HG02588 (cell line): ENCODE measurements around the gene ZNF830.
"Not testable (repeated sequence)": the region's sequence is repeated elsewhere in the genome, so short reads cannot be mapped to it uniquely, and the experiment has no call there.

Experiments used
- ATAC-seq: cut with Tn5 transposase; IDR thresholded peaks from one replicate; pipeline ENCODE4 v1.9.1; 2021; ENCODE audit warnings: mild to moderate bottlenecking, moderate library complexity; ENCODE audit not compliant: unreplicated experiment

The ZNF830 gene, protein sequence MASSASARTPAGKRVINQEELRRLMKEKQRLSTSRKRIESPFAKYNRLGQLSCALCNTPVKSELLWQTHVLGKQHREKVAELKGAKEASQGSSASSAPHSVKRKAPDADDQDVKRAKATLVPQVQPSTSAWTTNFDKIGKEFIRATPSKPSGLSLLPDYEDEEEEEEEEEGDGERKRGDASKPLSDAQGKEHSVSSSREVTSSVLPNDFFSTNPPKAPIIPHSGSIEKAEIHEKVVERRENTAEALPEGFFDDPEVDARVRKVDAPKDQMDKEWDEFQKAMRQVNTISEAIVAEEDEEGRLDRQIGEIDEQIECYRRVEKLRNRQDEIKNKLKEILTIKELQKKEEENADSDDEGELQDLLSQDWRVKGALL

DNA sequence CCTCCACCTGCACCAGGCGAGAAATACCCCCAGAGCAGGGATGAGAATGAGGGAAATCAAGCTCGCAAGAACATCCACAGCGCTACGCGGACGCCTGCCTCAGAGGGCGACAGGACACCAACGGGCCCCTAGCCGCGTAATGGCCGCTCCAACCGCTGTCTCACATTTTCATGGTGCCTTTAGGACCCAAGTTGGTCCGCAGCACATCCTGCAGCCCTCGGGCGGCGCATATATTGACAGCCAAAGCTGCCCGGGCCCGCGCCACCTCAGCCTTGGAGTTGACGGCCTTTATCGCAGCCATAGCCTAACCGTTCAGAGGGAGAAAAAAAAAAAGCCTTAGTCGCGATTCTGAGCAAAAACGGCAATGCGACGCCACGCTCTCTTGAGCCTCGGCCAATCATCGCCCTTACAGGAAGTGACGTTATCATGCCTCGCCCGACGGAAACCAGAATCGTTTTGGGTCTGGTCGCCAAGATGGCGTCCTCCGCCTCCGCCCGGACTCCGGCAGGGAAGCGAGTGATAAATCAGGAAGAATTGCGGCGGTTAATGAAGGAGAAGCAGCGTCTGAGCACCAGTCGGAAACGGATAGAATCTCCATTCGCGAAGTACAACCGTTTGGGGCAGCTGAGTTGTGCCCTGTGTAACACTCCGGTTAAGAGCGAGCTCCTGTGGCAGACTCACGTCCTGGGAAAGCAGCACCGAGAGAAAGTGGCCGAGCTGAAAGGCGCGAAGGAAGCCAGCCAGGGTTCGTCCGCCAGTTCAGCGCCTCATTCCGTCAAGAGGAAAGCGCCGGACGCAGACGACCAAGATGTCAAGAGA, at the start of gene ZNF830, which contains the start of gene CCT6B:
ZNF830 (plus strand) TSS at position 448 of the 819 bp plus-strand sequence; CDS start at position 475, 27 bp downstream.
CCT6B (minus strand) TSS at position 368 of the 819 bp plus-strand sequence; CDS start at position 301, 67 bp downstream.
- ATAC-seq: peak; percentile 88

DNA sequence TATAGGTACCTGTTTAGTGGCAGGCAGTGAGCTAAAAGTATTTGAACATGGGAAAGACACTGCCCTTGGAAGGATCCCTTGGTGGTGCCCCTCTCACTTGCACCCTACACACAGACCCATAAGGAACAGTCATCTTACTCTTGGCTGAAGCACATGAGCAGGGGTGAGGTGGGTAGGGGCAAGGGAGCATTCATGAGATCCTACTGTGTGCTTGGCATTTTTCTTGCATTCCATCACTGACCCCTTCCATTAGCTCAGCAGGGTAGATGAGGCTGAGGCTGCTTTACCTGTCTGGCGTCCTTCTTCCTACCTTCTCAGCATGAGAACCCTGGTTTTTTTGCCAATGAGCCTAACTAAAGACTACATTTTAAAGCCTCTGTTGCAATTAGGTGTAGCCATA, 48.3 kb upstream of the ZNF830 start:
- ATAC-seq: no peak

DNA sequence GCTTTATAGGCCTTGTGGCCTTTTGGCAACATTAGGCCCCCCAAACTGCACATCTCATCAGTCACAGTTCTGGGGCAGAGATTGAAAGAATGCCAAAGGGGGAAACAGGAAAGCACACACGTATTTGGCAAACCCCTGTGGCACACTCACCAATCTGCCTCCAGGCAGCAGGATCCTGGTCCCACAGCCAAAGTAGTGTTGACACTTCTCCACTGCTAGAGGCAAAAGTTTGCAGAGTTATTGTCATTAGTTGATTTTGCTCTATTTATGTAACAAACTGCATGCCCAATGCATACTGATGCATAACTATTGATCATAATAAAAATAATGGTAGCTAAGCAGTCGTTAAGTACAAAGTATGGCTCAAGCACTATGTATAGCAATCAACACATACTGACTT, 45.2 kb upstream of the ZNF830 start:
- no peak for ATAC-seq

DNA sequence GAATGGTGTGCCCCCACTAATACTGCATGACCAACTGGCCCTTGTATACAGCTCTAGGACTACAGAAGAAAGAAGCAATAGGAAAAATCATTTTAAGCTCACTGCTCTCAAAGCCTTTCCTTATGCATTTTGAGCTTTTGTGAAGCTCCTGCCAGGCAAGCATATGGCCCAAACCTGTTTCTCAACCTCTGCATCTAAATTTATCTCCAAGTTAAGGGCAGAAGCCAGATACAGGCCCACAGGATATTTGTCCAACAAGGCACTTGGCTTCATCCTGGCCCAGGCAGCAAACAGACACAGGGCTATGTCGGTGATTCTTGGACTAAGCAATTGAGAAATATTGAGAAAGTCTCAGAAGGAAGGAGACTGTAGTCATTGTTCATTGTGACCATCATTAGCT, 44.0 kb upstream of the ZNF830 start:
- no peak for ATAC-seq

DNA sequence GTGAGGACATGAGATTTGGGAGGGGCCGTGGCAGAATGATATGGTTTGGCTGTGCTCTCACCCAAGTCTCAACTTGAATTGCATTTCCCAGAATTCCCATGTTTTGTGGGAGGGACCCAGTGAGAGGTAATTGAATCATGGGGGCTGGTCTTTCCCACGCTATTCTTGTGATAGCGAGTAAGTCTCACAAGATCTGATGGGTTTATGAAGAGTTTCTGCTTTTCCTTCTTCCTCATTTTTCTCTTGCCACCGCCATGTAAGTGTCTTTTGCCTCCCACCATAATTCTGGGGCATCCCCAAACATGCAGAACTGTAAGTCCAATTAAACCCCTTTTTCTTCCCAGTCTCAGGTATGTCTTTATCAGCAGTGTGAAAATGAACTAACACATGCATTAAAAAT, 40.7 kb upstream of the ZNF830 start:
- ATAC-seq: no peak

DNA sequence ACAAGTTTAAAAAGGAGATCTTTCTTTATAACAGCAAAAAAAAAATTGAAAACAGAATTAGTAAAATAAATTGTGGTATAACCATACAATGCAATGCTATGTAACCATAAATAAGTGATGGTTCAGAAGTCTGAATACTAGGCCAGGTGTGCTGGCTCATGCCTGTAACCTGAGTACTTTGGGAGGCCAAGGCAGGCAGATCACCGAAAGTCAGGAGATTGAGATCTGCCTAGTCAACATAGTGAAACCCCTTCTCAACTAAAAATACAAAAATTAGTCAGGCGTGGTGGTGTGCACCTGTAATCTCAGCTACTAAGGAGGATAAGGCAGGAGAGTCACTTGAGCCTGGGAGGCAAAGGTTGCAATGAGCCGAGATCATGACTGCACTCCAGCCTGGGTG, 34.7 kb upstream of the ZNF830 start:
- no peak for ATAC-seq

DNA sequence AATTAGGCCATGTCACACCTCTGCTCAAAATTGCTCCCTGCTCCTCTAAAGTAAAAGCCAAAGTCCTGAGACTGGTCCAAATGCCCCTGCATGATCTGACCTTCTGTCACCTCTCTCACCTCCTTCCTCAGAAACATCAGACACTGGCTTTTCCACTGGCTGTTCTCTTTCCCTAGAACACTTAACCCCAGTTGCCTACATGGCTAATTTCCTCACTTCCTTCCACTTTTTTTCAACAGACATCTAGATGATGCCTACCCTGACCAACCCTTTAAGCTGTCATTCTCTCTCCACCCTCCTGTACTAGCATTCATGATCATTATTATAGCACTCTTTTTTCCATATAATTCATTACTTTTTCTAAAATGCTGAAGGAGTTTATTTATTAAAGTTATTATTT, 31.1 kb upstream of the ZNF830 start:
- ATAC-seq: no peak

DNA sequence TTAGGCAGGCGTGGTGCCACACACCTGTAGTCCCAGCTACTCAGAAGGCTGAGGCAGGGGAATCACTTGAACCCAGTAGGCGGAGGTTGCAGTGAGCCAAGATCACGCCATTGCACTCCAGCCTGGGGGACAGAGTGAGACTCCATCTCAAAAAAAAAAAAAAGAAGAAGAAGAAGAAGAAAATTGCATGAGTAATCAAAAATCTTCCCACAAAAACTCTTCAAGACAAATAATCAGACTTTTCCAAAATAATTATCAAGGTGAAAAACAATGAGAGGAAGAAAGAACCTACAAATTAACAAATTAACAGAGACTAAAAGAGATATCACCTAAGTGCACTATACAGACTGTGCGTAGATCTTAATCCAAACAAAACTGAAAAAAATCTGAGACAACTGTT, 10.6 kb upstream of the ZNF830 start:
- ATAC-seq: not testable (repeated sequence)

DNA sequence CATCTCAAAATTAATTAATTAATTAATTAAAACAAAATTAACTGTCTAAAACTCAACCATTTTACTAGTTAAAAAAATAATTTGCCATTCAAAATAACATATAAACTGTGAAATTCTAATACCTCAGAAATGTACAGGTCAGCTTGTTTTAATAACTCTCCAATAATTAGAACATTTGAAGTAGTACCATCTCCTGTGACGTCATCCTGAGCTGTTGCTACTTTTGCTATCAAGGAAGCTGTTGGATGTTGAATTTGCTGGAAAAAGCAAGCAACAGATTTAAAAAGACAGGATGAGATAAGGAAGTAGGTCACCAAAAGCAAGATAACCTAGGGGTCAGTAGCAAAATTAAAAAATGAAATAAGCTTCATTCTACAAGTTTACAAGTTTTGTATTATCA, 2.9 kb upstream of the ZNF830 start:
- no peak for ATAC-seq

DNA sequence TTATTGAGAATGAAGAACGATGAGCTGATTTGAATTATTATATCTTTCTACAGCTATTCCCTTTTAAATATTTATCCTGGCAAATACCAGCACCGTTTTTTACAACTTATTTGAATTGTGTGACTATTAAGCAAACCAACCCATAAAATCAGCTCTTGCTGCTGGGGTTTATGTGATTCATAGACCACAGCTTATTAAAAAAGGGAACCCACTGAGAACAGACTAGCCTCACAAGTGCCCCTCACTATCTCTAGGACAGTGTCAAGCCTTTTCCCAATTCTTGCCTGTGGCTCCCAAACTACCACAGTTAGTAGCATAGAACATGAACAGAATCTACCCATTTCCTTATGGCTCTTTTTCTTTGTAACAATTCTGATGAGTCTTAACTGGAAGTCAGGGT, 12.8 kb downstream of the ZNF830 start:
- ATAC-seq: no peak

DNA sequence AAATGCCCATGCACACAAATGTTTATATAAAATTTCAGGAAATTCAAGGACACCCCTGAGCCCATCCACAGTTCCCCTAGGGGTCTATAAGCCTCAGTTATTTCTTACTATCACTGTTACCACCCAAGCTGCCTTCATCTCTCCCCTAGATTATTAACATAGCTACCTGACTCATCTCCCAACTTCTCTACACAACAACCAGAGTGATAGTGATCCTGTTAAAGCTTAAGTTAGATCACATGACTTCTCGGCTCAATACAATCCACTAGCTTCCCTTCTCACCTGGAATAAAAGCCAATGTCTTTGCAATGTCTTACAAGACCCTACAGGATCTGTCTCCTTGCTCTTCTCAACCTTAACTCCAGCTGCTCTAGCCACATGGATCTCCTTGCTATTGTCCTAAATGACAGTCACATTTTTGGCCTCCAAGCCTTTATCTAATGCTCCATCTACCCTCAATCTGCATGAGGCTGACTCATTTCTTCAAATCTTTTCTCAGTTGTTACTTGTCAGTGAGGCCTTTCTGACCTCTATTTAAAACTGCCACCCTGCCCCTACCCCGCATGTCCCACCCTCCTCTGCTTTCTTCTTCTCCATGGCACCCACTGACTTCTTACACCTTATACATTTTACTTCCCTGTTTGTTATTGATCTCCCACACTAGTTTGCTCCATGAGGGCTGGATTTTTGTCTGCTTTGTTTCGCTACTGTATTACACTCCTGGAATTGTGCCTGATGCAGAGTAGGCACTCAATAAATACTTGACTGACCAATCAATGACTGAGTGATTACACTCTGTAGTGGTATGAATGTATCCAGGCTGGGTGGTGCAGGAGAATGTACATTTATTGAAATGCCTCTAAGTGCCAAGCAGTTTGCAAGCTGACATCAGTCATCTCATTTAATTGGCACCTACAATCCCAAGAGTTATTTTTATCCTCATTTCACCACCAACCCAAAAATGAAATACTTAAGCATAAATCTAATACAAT, 13.8 kb downstream of the ZNF830 start:
- no peak for ATAC-seq

DNA sequence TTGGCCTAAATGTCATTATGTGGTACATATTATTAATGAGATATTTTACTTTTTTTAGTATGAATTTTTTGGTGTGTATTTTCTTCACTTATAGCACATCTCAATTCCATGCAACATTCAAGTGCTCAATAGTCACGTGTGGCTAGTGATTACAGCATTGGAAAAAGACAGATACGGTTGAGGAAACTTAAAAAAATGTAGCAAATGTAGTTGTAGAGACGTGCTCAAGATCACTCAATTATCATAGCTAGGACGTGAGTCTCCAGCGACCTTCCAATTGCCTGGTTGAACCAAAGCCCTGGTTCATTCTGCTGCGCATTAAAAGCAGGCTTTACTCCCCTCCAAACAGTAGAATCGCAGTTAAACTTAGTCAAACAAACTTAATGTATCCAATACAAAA, 17.8 kb downstream of the ZNF830 start:
- no peak for ATAC-seq

DNA sequence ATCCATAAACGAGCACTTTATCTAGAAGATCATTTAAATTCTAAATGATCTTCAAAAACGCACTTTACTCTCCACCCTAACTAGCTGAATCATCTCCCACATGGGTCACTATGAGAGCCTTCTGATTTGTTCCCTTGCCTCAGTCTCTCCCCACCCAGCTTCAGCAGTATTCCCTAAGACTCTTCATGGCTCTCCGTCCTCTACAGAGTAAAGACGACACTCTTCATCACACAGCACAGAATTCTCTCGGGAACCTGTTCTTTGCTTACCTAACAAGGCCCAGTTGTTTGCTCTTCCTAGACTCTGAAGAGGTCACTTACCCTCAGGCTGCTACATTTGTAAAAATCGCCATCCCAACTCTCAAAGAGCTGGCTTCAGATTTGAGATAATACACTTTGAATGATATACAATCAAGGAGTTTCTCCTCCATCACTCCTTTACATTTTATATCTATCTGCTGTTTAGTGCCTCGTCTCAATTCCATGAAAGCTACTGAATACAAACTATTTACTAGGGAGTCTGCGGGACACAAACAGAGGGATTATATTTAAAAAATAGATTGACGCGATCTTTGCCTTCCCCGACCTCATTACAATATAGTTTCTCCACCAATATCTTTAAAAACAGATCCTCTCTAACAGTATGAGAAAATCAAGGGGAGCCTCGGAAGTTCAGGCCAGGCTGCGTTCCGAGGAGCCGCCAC, 18.5 kb downstream of the ZNF830 start:
- ATAC-seq: no peak

DNA sequence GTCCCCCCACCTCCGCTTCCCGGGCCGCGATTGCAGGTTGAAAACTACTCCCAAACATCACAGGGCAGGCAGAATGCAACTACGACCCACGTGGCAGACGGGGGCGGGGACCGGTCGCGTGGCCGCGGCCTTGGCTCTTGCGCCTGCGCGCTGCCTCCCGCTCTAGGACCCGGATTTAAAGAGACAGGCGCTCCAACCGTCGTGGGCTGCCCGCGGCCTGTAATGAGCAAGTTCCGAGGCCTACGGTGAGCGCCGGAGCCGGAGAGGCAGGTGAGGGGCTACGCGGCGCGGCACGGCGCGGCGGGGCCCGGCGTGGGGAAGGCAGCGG, 19.0 kb downstream of the ZNF830 start, which contains the start of gene LIG3:
LIG3 (plus strand) TSS at position 160 of the 328 bp plus-strand sequence. CDS start 2,494 bp downstream, outside the sequence.
- peak; percentile 88 for ATAC-seq

DNA sequence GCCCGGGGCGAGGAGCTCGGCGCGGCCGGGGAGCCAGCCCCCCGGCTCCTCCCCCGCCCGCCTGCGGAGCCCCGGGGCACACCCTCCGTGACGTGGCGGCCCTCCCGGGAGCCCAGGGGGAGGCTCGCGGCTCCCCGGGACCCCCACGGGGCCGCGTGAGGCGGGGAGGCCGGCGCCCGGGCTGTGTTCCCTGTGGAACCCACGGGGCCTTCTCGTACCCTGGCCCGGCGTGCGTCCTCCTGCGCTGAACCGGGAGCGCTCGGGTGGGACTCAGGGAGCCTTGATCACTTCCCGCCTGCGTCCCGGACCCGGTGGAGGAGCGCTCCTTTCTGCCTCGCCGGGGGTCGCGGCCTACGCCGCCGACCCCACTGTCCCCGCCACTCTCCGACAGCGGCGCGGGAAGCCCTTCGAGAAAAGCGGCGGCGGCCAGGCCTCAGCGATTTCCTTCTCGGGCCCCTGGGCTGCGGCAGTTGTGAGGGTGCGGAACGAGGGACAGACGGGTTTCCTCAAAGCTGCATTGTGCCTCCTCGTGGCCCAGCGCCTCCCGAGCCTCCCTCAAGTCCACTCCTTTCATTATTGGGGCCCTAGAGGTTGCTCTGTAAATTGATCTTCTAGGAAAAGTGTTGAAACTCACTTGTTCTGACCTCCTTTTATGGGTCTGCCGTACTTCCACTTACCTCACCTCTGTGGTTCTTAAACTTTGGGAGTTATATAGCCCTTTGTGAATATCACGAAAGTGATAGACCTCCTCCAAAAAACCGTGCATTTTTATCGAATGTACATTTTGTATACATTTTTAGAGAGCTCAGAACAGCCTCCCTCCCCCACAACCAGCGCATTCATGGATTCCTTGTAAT, 19.6 kb downstream of the ZNF830 start:
- peak; percentile 77 for ATAC-seq

DNA sequence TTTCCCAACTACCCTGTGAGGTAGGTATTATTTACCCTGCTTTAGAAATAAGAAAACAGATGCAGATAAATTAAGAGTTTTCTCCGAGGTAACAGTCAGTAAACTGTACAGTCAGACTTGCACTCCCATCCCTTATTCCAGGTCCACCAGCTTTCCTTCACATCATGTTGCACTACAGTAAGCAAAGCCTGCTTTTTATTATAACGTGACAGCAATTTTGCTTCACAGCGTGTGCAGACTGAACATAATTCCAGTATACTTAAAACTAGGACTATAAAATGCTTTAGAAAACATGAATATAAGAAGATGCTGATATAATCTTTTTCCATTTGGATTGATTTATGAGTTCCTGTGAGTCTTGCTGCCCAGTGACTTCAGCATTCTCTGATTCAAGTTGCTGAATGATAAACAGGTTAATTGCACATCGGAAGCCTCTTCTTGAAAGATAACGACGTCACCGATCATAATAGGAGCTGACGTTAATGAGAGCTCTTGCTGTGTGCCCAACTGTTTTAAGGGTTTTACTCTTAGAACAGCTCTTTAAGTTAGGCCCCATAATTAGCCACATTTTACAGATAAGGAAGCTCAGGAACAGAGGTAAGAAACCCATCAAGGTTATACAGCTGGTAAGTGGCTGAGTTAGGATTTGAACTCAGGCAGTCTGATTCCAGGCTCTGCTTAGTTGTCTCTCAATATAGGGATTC, 20.4 kb downstream of the ZNF830 start:
- no peak for ATAC-seq

DNA sequence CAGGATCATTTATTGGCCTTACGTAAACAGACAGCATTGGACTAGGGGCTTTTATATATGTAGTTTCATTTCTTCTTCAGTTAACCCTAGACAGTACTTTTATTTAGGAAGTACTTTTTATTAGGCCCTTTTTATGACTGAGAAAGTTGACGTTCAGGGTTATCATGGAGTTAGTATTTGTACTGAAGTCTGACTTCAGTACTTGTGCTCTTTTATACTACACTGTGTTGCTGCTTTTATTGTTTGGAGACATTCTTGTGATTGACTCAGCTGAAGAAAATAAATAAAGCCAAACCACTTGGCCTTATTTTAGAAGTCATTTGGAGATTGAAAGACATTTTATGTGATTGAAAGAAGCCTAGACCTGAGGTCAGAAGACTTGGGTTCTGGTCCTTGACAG, 25.9 kb downstream of the ZNF830 start:
- ATAC-seq: no peak

DNA sequence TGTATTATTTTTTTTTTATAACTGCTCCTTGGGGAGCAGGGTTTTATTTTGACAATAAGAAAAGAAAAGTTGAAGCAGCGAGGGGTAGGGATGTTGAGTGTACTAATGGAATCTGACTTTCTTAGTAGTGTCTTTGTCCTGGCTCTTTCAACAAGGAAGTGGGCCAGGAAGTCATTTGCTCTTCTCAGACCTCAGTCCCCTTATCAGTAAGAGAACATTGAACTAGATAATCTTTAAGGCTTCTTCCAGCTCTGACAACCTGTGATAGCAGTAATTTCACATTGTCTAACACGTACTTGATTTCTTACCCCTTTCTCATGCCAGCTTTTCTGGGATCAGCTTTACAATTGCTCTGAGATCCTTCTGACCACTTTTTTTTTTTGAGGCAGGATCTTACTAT, 27.3 kb downstream of the ZNF830 start:
- no peak for ATAC-seq

DNA sequence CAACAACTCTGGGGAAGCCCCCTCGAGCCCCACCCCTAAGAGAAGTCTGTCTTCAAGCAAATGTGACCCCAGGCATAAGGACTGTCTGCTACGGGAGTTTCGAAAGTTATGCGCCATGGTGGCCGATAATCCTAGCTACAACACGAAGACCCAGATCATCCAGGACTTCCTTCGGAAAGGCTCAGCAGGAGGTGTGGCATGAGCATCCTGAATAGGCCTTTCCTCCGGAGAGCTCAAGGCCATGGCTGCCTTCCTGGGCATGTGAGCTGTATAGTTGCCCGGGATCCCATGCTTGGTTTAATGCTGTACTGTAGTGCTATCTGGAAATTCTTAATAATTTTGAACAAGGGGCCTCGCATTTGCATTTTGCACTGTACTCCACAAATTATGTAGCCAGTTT, 28.1 kb downstream of the ZNF830 start:
- no peak for ATAC-seq
